Aorta (tissue), 5 donors: ENCODE results near the gene SKI. TPM values are rescaled to one million over a fixed set of nuclear protein-coding genes. Genes with fewer than 3 reads are reported as not detected.

ENCODE experiments used
- ATAC-seq: fragments of 200-7000 bp; cut with Tn5 transposase; one replicate; pipeline ENCODE4 v1.9.1; 2022; ENCODE audit warnings: moderate library complexity; ENCODE audit not compliant: low FRiP score
- DNase-seq, 2 donors: peaks; one replicate each; pipeline ENCODE4 v3.0.0-alpha.2; 2020
- H3K27ac ChIP-seq, 2 donors: one replicate each; pipeline ENCODE4 v1.5.1; 2013; ENCODE audit warnings: low read length in 2 of 2, mild to moderate bottlenecking in 2 of 2, moderate library complexity in 2 of 2, control low read depth in 1 of 2, inconsistent platforms in 1 of 2, low read depth in 1 of 2
- H3K27me3 ChIP-seq, 2 donors: one replicate each; pipeline ENCODE4 v1.6.1; 2013; ENCODE audit warnings: control low read depth in 1 of 2, low read length in 1 of 2, mild to moderate bottlenecking in 1 of 2, moderate library complexity in 1 of 2; ENCODE audit not compliant: insufficient read depth in 2 of 2, control insufficient read depth in 1 of 2
- H3K36me3 ChIP-seq, 2 donors: one replicate each; pipeline ENCODE4 v1.6.1; 2013; ENCODE audit warnings: control low read depth in 1 of 2, low read length in 1 of 2, mild to moderate bottlenecking in 1 of 2; ENCODE audit not compliant: insufficient read depth in 2 of 2, control insufficient read depth in 1 of 2
- H3K4me1 ChIP-seq, 2 donors: one replicate each; pipeline ENCODE4 v1.6.1; 2013; ENCODE audit warnings: low read length in 2 of 2, control low read depth in 1 of 2, mild to moderate bottlenecking in 1 of 2, moderate library complexity in 1 of 2; ENCODE audit not compliant: insufficient read depth in 2 of 2, control insufficient read depth in 1 of 2
- H3K4me3 ChIP-seq, 2 donors: one replicate each; pipeline ENCODE4 v1.5.1; 2013; ENCODE audit warnings: low read length in 2 of 2, control low read depth in 1 of 2, mild to moderate bottlenecking in 1 of 2
- H3K9me3 ChIP-seq: one replicate; pipeline ENCODE4 v1.6.1; 2013; ENCODE audit warnings: mild to moderate bottlenecking, low read length; ENCODE audit not compliant: control insufficient read depth
- WGBS, 2 donors: extraction: QIAGEN DNeasy Blood & Tissue Kit; methylation state at CpG; one replicate each; pipeline ENCODE4 v1.1.7; 2013; 5-methylcytosine and 5-hydroxymethylcytosine counted together
- intact Hi-C, 2 donors: fragments of 100-400 bp; cut with DNase I; formaldehyde crosslinking; loops; one replicate each; pipeline versions ENCODE4 v1.14.2 to v1.15.0; 2022
- polyA plus RNA-seq, 2 donors: library from polyadenylated mRNA; stranded (reverse); fragments of 200-250 nt; gene quantifications; one replicate each; pipeline ENCODE4 v1.2.3, GENCODE V29; 2013
- total RNA-seq, 2 donors: library from RNA; stranded (reverse); fragmentation: NEBNext Ultra II Directional; extraction: Animal tissue kit (Norgen Biotek cat#: 25700); gene quantifications; one replicate each; pipeline ENCODE4 v1.2.1, GENCODE V29; 2021
- donor health status: healthy with polysubstance abuse.
- donor health status: Bipolar disorder and iron deficiency.
- donor health status: DM: no; HTN: no; CAD: no.
- donor health status: DM: no; HTN: no; CAD: no.
- donor health status: DM: yes; HTN: yes; CAD: no.

SKI gene
- total and polyA plus RNA-seq, 4 donors, result 20.7 to 129 (median 74.1) TPM

- H3K9me3 ChIP-seq, result no peaks in the 10 kb centered on the region
- intact Hi-C loops, result no loop called here
- ATAC-seq (no peak), DNase-seq (peak; percentile 33 to 55)
- peaks cover 0 to 3% of the 10 kb centered on the region in 2 donors for H3K4me1 ChIP-seq
- no peaks in the 10 kb centered on the region for H3K27me3 ChIP-seq
- no peak overlapping the region for H3K4me3 ChIP-seq
- WGBS, 2 donors, result 94 to 97% methylated on average over 15 of the region's 15 CpGs
- no peaks in the 10 kb centered on the region for H3K36me3 ChIP-seq
- H3K27ac ChIP-seq, result no peak overlapping the region
Observed at GRCh38 chr1:2356401-2356800, 128.3 kb downstream of the SKI start.

GRCh38 chr1:2356911-2357845 lies 129.1 kb downstream of the SKI start:
- H3K4me1 ChIP-seq, result peaks cover 0 to 3% of the 10 kb centered on the region in 2 donors
- no peaks in the 10 kb centered on the region for H3K9me3 ChIP-seq
- H3K4me3 ChIP-seq, result no peak overlapping the region
- H3K36me3 ChIP-seq, result no peaks in the 10 kb centered on the region
- no peak for ATAC-seq
- intact Hi-C loops, result no loop called here
- no peaks in the 10 kb centered on the region for H3K27me3 ChIP-seq
- WGBS, 2 donors, result 94 to 96% methylated on average over 37 of the region's 37 CpGs
- DNase-seq, result peak; percentile 26 to 61
- no peak overlapping the region for H3K27ac ChIP-seq

- no peak overlapping the region for H3K4me3 ChIP-seq
- no peaks in the 10 kb centered on the region for H3K27me3 ChIP-seq
- 90 to 91% methylated on average over 13 of the region's 13 CpGs for WGBS, 2 donors
- H3K27ac ChIP-seq, result no peak overlapping the region
- no peaks in the 10 kb centered on the region for H3K9me3 ChIP-seq
- intact Hi-C loops, result no loop called here
- peaks cover 0 to 3% of the 10 kb centered on the region in 2 donors for H3K4me1 ChIP-seq
- no peaks in the 10 kb centered on the region for H3K36me3 ChIP-seq
- DNase-seq, result peak in 1 of 2 donors; percentile 61
- no peak for ATAC-seq
Observed at GRCh38 chr1:2358072-2358471, 130.0 kb downstream of the SKI start.

GRCh38 chr1:2358651-2359640 lies 130.8 kb downstream of the SKI start:
- 90 to 95% methylated on average over 23 to 24 of the region's 24 CpGs for WGBS, 2 donors

More at GRCh38 chr1:2358651-2359640, 130.8 kb downstream of the SKI start:
- no peak overlapping the region for H3K4me3 ChIP-seq
- H3K27ac ChIP-seq, result no peak overlapping the region
- H3K36me3 ChIP-seq, result no peaks in the 10 kb centered on the region
- H3K27me3 ChIP-seq, result no peaks in the 10 kb centered on the region
- peaks cover 0 to 3% of the 10 kb centered on the region in 2 donors for H3K4me1 ChIP-seq
- peak; percentile 40 to 59 for DNase-seq
- H3K9me3 ChIP-seq, result no peaks in the 10 kb centered on the region
- intact Hi-C loops, result no loop called here
- no peak for ATAC-seq

Other genes with a start within 250 kb of the SKI start
- gene CFAP74, start 224.5 kb upstream of the SKI start, total RNA-seq, result under 1 TPM in 1 of 2 donors, not detected in 1; 0.36 TPM
- not detected for gene CFAP74, start 224.5 kb upstream of the SKI start, polyA plus RNA-seq
- gene GABRD, start 209.0 kb upstream of the SKI start, total RNA-seq, result 1 to 10 TPM in 1 of 2 donors, under 1 TPM in 1; 0.49 to 1.2 TPM
- gene GABRD, start 209.0 kb upstream of the SKI start, polyA plus RNA-seq, result not detected
- 1 to 10 TPM; 3.2 to 5.2 TPM for gene PRKCZ, start 177.9 kb upstream of the SKI start, total RNA-seq
- gene PRKCZ, start 177.9 kb upstream of the SKI start, polyA plus RNA-seq, result 10 to 100 TPM in 1 of 2 donors, 1 to 10 TPM in 1; 1.5 to 23.2 TPM
- 10 to 100 TPM; 49.0 to 59.9 TPM for gene FAAP20, start 33.5 kb upstream of the SKI start, total RNA-seq
- 100 to 1,000 TPM in 1 of 2 donors, 10 to 100 TPM in 1; 61.2 to 124 TPM for gene FAAP20, start 33.5 kb upstream of the SKI start, polyA plus RNA-seq
- gene MORN1, start 163.2 kb downstream of the SKI start, total RNA-seq, result 10 to 100 TPM in 1 of 2 donors, 1 to 10 TPM in 1; 4.7 to 12.0 TPM
- 1 to 10 TPM in 1 of 2 donors, under 1 TPM in 1; 0.50 to 9.0 TPM for gene MORN1, start 163.2 kb downstream of the SKI start, polyA plus RNA-seq
- 10 to 100 TPM; 91.0 to 99.8 TPM for gene RER1, start 163.5 kb downstream of the SKI start, total RNA-seq
- gene RER1, start 163.5 kb downstream of the SKI start, polyA plus RNA-seq, result 10 to 100 TPM; 41.1 to 75.8 TPM
- gene PEX10, start 184.2 kb downstream of the SKI start, total RNA-seq, result 10 to 100 TPM in 1 of 2 donors, 1 to 10 TPM in 1; 9.8 to 13.1 TPM
- gene PEX10, start 184.2 kb downstream of the SKI start, polyA plus RNA-seq, result 10 to 100 TPM in 1 of 2 donors, 1 to 10 TPM in 1; 4.0 to 15.3 TPM
- 1 to 10 TPM in 1 of 2 donors, under 1 TPM in 1; 0.71 to 1.6 TPM for gene PLCH2, start 248.0 kb downstream of the SKI start, total RNA-seq
- gene PLCH2, start 248.0 kb downstream of the SKI start, polyA plus RNA-seq, result not detected